ENCODE data around the gene CNOT6. TPM values are rescaled to one million over a fixed set of nuclear protein-coding genes. Genes with fewer than 3 reads are reported as not detected.

Gene CNOT6
- total RNA-seq, 4 donors from 2014 or later, result 15.8 to 25.7 (median 24.1) TPM

GRCh38 chr5:180609386-180609785 is 115.2 kb downstream of the CNOT6 start:
- no peak overlapping the region for H3K4me3 ChIP-seq
- no peak for ATAC-seq
- H3K36me3 ChIP-seq, result no peaks in the 10 kb centered on the region
- H3K4me1 ChIP-seq, result no peaks in the 10 kb centered on the region
- H3K27me3 ChIP-seq, result peaks cover 22% of the 10 kb centered on the region
- H3K9me3 ChIP-seq, result no peaks in the 10 kb centered on the region
- H3K27ac ChIP-seq, result no peak overlapping the region
- 90% methylated on average over 2 to 8 of the region's 15 CpGs for WGBS, 2 donors (ENCODE audit: low coverage in 1 of 2)
- TF ChIP-seq, protein P1, sequence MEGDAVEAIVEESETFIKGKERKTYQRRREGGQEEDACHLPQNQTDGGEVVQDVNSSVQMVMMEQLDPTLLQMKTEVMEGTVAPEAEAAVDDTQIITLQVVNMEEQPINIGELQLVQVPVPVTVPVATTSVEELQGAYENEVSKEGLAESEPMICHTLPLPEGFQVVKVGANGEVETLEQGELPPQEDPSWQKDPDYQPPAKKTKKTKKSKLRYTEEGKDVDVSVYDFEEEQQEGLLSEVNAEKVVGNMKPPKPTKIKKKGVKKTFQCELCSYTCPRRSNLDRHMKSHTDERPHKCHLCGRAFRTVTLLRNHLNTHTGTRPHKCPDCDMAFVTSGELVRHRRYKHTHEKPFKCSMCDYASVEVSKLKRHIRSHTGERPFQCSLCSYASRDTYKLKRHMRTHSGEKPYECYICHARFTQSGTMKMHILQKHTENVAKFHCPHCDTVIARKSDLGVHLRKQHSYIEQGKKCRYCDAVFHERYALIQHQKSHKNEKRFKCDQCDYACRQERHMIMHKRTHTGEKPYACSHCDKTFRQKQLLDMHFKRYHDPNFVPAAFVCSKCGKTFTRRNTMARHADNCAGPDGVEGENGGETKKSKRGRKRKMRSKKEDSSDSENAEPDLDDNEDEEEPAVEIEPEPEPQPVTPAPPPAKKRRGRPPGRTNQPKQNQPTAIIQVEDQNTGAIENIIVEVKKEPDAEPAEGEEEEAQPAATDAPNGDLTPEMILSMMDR (IDR thresholded peaks at IDR 0.05), result no peak
- no peak for TF ChIP-seq POLR2A (IDR thresholded peaks at IDR 0.05)
- TF ChIP-seq POLR2AphosphoS5 (IDR thresholded peaks at IDR 0.05), result no peak
- TF ChIP-seq EP300 (IDR thresholded peaks at IDR 0.05), result no peak

DNA sequence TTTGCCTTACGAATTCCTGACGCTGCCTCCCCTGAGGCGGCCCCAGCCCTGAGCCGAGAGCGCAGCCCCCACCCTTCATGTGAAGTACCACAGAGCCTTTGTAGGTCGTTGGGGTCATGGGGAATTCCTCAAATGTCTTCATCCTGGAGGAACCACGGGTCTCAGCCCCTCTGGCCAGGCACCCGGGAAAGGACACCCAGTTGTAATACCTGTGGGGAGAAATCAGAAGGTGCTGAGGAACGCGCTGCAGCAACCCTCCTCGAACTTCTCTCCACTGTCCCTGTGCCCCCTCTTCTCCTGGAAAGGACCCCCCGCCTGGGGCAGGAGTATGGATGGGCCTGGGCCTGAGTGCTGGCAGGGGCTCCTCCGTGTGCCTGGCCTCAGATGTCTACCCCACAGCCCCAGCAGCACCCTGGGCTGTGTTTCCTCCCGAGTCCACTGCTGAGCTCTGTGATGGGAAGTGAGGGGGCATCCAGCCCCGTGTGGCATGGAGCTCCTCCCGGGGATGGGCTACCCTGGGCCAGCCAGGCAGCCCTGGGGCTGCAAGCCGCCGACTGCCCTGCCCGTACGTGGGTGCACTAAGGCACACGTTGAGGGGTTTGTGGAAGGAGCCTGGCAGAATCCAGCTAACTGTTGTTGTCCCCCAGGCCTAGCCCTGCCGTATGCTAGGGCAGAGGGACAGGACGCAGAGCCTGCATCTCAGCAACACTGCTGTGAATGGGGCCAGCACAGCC is 115.8 kb downstream of the CNOT6 start:
- no peak overlapping the region for H3K27ac ChIP-seq
- no peaks in the 10 kb centered on the region for H3K36me3 ChIP-seq
- TF ChIP-seq POLR2A (IDR thresholded peaks at IDR 0.05), result no peak
- TF ChIP-seq EP300 (IDR thresholded peaks at IDR 0.05), result no peak
- no peak for TF ChIP-seq POLR2AphosphoS5 (IDR thresholded peaks at IDR 0.05)
- TF ChIP-seq, protein P1 (IDR thresholded peaks at IDR 0.05), result no peak
- 92% methylated on average over 8 of the region's 23 CpGs; no CpG with 5 or more reads in 1 of the 2 donors for WGBS, 2 donors (ENCODE audit: low coverage in 1 of 2)
- ATAC-seq, result no peak
- H3K4me3 ChIP-seq, result no peak overlapping the region
- no peaks in the 10 kb centered on the region for H3K9me3 ChIP-seq
- peaks cover 22% of the 10 kb centered on the region for H3K27me3 ChIP-seq
- no peaks in the 10 kb centered on the region for H3K4me1 ChIP-seq

DNA sequence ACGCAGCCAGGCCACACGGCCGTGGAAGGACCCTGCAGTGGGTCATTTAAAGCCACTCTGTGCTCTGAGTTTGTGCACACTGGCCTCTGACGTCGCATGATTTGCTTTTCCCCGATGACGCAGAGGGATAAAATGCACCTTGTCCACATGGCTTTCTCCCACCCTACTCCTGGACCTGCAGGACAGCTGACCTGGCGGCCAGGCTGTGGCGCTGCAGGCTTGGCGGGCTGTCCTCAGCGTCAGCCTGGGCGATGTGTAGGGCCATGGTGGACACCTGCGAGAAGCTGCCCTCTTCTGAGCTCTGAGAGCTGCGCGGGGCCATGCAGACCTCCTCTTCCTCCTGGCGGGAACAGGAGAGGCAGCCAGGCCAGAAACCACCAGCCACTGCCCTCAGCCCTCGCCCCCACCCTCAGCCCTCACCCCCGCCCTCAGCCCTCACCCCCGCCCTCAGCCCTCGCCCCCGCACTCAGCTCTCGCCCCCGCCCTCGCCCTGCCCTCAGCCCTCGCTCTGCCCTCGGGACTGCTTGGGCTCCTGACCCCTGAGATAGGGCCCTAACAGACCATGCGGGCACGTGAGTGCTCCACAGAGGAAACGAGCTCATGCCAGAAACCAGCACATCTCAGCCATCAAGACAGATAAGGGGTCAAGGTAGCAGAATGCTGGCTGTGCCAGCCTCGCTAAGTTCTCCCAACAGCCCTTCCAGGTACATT is 117.1 kb downstream of the CNOT6 start:
- no peaks in the 10 kb centered on the region for H3K36me3 ChIP-seq
- no peak for ATAC-seq
- no peak for TF ChIP-seq POLR2AphosphoS5 (IDR thresholded peaks at IDR 0.05)
- no peak for TF ChIP-seq EP300 (IDR thresholded peaks at IDR 0.05)
- TF ChIP-seq, protein P1 (IDR thresholded peaks at IDR 0.05), result no peak
- no peak for TF ChIP-seq POLR2A (IDR thresholded peaks at IDR 0.05)

GRCh38 chr5:180612683-180613082 is 118.5 kb downstream of the CNOT6 start:
- Histone ChIP-seq H3K4me1 (no peaks in the 10 kb centered on the region), H3K4me3 (no peak overlapping the region), H3K9me3 (no peaks in the 10 kb centered on the region), H3K36me3 (no peaks in the 10 kb centered on the region), H3K27ac (no peak overlapping the region), H3K27me3 (peaks cover 19% of the 10 kb centered on the region)
- ATAC-seq, result no peak
- WGBS, 2 donors (ENCODE audit: low coverage in 1 of 2), result 100% methylated on average over 1 of the region's 15 CpGs; no CpG with 5 or more reads in 1 of the 2 donors
- TF ChIP-seq POLR2A (IDR thresholded peaks at IDR 0.05), result no peak
- TF ChIP-seq EP300 (IDR thresholded peaks at IDR 0.05), result no peak
- TF ChIP-seq, protein P1 (IDR thresholded peaks at IDR 0.05), result no peak
- TF ChIP-seq POLR2AphosphoS5 (IDR thresholded peaks at IDR 0.05), result no peak

More for the DNA sequence above, 117.1 kb downstream of the CNOT6 start:
- Histone ChIP-seq H3K27me3 (peaks cover 14% of the 10 kb centered on the region), H3K4me3 (no peak overlapping the region), H3K9me3 (no peaks in the 10 kb centered on the region), H3K27ac (no peak overlapping the region), H3K4me1 (no peaks in the 10 kb centered on the region)
- WGBS, 2 donors (ENCODE audit: low coverage in 1 of 2), result 83 to 90% methylated on average over 2 to 11 of the region's 30 CpGs
